HL-60 (cell line): ENCODE data around the gene ATF7IP.

Experiments used
- DNase-seq, 2 experiments: peaks; one replicate each; pipeline ENCODE4 v3.0.0-alpha.2; 2010 to 2020; ENCODE audit warnings: low read depth in 1 of 2, low spot score in 1 of 2
- H3K27ac ChIP-seq: fragments of 250-450 bp; sonication (Bioruptor Pico); replicated peaks from 2 replicates; pipeline ENCODE4 v1.5.1; 2020; ENCODE audit warnings: mild to moderate bottlenecking, moderate library complexity
- H3K27me3 ChIP-seq: fragments of 250-450 bp; sonication (Bioruptor Pico); 2 replicates; pipeline ENCODE4 v1.5.1; 2021; ENCODE audit warnings: mild to moderate bottlenecking, moderate library complexity; ENCODE audit not compliant: insufficient read depth, poor library complexity, severe bottlenecking
- H3K4me3 ChIP-seq: replicated peaks from 2 replicates; pipeline ENCODE4 v1.5.1; 2011; ENCODE audit warnings: mild to moderate bottlenecking, control low read depth, low read length; ENCODE audit not compliant: insufficient read depth
- GABPA ChIP-seq: IDR thresholded peaks from 2 replicates; pipeline ENCODE4 v1.6.1; 2012; ENCODE audit warnings: low read depth
- POLR2AphosphoS5 ChIP-seq: IDR thresholded peaks from 2 replicates; pipeline ENCODE4 v1.6.1; 2012; ENCODE audit warnings: low read depth
- SPI1 ChIP-seq: IDR thresholded peaks from 2 replicates; pipeline ENCODE4 v1.6.1; 2012; ENCODE audit warnings: low read depth, mild to moderate bottlenecking, borderline replicate concordance
- TF ChIP-seq, protein P1 (sequence below): IDR thresholded peaks from one replicate; pipeline ENCODE4 v1.5.1; 2011; ENCODE audit warnings: low read length, control low read depth, inconsistent platforms; ENCODE audit not compliant: insufficient read depth
- TF ChIP-seq, protein P2 (sequence below): IDR thresholded peaks from 2 replicates; pipeline ENCODE4 v1.6.1; 2012; ENCODE audit warnings: low read depth; ENCODE audit not compliant: insufficient replicate concordance

Gene ATF7IP

DNA sequence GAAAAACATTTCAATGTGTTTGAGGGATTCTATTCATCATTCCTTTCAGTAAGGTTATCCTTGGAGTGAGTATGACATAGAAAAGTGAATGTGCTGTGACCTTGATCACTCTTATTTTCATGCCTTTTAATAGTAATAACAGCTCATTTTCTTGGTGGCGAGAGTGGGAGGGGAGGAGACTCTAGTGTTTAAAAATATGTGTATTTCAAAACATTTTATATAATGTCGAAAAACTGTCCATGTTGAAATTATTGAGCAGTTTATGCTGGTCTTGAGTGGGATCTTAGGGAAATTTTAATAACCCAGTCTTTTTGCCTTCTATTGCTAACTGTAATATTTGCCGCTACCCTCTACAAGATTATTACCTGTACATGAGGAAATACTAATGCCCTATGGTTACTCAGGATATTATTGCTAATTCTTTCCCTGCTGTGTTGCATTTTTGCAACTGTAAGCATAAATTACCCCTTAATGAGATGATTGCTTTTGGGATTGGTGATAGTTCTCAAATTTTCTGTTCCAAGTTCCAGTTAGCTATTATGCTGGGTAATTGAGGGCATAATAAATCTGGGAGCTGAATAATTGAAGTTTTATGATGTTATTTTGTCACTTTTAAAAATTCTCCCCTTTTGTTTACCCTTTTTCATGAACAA lies 21.9 kb downstream of the ATF7IP start:
- Histone ChIP-seq H3K4me3 (no peak overlapping the region), H3K27ac (no peak overlapping the region), H3K27me3 (no peaks in the 10 kb centered on the region)
- no peak for TF ChIP-seq POLR2AphosphoS5
- TF ChIP-seq, protein P1, sequence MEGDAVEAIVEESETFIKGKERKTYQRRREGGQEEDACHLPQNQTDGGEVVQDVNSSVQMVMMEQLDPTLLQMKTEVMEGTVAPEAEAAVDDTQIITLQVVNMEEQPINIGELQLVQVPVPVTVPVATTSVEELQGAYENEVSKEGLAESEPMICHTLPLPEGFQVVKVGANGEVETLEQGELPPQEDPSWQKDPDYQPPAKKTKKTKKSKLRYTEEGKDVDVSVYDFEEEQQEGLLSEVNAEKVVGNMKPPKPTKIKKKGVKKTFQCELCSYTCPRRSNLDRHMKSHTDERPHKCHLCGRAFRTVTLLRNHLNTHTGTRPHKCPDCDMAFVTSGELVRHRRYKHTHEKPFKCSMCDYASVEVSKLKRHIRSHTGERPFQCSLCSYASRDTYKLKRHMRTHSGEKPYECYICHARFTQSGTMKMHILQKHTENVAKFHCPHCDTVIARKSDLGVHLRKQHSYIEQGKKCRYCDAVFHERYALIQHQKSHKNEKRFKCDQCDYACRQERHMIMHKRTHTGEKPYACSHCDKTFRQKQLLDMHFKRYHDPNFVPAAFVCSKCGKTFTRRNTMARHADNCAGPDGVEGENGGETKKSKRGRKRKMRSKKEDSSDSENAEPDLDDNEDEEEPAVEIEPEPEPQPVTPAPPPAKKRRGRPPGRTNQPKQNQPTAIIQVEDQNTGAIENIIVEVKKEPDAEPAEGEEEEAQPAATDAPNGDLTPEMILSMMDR = no peak
- TF ChIP-seq, protein P2, sequence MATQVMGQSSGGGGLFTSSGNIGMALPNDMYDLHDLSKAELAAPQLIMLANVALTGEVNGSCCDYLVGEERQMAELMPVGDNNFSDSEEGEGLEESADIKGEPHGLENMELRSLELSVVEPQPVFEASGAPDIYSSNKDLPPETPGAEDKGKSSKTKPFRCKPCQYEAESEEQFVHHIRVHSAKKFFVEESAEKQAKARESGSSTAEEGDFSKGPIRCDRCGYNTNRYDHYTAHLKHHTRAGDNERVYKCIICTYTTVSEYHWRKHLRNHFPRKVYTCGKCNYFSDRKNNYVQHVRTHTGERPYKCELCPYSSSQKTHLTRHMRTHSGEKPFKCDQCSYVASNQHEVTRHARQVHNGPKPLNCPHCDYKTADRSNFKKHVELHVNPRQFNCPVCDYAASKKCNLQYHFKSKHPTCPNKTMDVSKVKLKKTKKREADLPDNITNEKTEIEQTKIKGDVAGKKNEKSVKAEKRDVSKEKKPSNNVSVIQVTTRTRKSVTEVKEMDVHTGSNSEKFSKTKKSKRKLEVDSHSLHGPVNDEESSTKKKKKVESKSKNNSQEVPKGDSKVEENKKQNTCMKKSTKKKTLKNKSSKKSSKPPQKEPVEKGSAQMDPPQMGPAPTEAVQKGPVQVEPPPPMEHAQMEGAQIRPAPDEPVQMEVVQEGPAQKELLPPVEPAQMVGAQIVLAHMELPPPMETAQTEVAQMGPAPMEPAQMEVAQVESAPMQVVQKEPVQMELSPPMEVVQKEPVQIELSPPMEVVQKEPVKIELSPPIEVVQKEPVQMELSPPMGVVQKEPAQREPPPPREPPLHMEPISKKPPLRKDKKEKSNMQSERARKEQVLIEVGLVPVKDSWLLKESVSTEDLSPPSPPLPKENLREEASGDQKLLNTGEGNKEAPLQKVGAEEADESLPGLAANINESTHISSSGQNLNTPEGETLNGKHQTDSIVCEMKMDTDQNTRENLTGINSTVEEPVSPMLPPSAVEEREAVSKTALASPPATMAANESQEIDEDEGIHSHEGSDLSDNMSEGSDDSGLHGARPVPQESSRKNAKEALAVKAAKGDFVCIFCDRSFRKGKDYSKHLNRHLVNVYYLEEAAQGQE = no peak
- TF ChIP-seq GABPA = no peak
- no peak for TF ChIP-seq SPI1
- DNase-seq = no peak

DNA sequence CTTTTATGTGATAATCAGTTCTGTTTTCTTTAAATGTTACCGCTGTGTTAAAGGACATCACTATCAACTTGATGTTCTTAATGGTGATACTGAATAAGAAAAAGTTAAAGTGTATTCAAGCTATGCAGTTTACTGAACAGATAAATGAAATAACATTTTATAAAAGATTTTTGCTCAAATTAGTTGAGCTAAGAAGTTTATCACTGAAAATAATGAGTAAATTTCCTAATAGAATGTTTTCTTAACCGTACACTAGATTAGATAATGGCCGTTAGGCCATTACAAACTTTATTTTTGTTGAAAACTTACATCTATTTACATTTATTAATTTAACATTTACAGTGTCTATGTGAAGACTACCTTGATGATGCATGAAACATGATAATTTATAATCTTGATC lies 25.0 kb downstream of the ATF7IP start:
- DNase-seq = no peak
- H3K4me3 ChIP-seq = no peak overlapping the region
- no peak for TF ChIP-seq POLR2AphosphoS5
- TF ChIP-seq, protein P1 = no peak
- TF ChIP-seq, protein P2 = no peak
- TF ChIP-seq SPI1 = no peak
- no peak for TF ChIP-seq GABPA
- H3K27me3 ChIP-seq = no peaks in the 10 kb centered on the region
- no peak overlapping the region for H3K27ac ChIP-seq

DNA sequence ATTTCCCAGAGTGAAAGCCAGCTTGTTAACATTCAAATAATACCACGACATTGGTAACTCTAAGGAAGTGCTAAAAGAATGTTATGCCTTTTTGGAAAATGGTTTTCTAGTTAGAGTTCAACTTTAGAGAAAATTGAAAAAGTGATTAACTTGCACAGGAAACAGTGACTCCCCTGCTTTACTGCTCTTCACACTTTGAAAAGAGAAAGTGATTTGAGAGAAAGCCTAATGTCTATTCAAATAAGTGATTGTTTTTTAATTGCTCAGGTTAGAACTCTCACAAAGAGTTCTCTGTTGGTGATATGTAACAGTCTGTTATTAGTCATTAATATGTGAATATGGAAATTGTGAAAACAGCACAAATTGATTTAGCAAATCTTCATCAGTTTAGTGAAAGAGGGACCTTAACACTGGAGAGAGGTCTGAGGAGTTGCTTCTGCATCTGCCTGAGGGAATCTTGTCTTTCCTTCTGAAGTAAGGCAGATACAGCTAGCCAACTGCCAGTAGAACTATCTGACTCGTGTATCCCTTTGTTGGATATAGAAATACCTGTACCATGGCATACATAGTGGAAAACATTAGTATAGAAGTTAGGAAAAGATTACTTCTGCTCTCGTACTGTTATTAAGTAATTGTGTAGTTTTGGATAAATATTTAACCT lies 25.5 kb downstream of the ATF7IP start:
- no peak for DNase-seq
- Histone ChIP-seq H3K4me3 (no peak overlapping the region), H3K27ac (no peak overlapping the region), H3K27me3 (no peaks in the 10 kb centered on the region)
- no peak for TF ChIP-seq POLR2AphosphoS5
- TF ChIP-seq SPI1 = no peak

DNA sequence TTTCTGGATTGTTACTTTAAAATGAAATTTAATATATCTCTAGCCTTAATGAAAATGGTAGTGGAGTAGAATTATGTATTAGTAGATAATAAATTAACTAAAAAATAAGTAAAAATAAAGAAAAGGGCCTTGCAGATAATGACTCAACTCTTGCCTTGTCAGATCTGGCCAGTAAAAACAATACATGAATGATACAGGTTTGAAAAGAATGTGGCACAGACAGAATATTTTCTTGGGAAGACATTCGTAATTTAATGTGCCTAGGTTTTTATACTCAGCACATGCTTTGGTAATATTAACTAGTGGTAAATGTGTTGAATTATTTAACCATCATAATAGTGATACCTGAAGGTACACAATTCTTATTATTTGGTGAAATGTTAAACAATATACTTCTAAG lies 28.3 kb downstream of the ATF7IP start:
- DNase-seq = no peak
- TF ChIP-seq SPI1 = no peak
- TF ChIP-seq POLR2AphosphoS5 = no peak
- TF ChIP-seq, protein P1 = no peak
- TF ChIP-seq, protein P2 = no peak
- no peak for TF ChIP-seq GABPA
- Histone ChIP-seq H3K4me3 (no peak overlapping the region), H3K27me3 (no peaks in the 10 kb centered on the region), H3K27ac (peak overlapping the region; percentile 59)
